Stimulated activated CD8-positive, alpha-beta memory T cell treated with anti-CD3 and anti-CD28 coated beads, Interleukin-15, amount 100 ng/mL, for 4 hours (primary cell): ENCODE data around the gene FLNB.
A peak's percentile ranks its signal among the peaks of the same experiment; 100 is the strongest.
"Not testable (repeated sequence)": the region's sequence is repeated elsewhere in the genome, so short reads cannot be mapped to it uniquely, and the experiment has no call there.

ENCODE experiments used
- DNase-seq, 2 donors: peaks; one replicate each; pipeline ENCODE4 v3.0.0-alpha.2; 2020; ENCODE audit warnings: low read depth in 2 of 2

The FLNB gene

DNA sequence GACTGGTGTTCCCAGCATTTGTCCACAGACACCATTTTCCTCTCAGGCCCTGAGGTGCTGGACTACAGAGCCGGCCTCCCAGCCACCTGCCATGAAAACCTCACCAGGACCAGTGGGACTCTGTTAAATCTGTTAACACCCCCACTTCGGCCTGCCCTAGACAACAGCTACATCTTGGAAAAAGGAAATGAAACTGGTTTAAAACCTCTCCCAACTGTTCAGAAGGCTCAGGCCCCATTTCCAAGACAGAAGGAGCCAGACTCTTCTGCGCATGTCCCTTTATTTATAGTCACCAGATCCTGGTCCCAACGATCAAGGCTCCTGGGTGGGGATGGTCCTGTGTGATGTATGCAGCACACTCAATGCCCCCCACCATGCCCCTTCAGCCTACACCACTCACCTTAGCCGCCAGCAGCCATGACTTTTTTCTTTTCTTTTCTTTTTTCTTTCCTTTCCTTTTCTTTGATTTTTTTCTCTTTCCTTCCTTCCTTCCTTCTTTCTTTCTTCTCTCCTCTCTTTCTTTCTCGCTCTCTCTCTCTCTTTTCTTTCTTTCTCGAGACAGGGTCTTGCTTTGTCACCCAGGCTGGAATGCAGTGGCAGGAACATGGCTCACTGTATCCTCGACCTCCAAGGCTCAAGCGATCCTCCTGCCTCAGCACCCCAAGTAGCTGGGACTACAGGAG, 25.5 kb upstream of the FLNB start:
- DNase-seq = no peak

DNA sequence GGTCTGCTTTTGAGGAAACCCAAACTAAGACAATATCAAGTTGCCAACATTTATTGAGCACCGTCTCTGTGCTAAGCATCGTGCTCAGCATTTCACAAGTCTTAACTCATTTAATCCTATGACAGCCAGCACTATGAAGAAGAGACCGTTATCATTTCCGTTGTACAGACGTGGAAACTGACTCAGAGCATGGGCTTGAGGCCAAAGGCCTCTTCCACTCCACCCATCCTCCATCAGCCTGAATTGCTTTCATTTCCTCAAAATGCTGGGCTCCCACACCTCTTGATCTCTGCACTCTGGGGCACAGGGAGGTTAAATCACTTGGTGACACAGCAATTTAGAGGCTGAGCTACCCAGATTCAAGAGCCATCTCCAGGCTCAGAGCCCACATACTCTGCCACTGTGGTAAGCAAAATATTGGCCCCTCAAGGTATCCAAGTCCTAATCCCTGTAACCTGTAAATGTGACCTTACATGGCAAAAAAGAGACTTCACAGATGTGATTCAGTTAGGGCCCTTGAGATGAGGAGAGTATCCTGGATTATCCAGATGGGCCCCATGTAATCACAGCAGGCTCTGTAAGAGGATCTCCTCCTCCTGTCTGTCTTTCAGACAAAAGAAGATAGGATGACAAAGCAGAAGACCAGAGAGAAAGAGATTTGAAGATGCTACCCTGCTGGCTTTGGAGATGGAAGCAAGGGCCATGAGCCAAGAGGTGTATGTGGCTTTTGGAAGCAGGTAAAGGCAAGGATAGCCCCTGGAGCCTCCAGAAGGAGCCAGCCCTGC, 24.3 kb upstream of the FLNB start:
- DNase-seq = peak in 1 of 2 donors; percentile 30

DNA sequence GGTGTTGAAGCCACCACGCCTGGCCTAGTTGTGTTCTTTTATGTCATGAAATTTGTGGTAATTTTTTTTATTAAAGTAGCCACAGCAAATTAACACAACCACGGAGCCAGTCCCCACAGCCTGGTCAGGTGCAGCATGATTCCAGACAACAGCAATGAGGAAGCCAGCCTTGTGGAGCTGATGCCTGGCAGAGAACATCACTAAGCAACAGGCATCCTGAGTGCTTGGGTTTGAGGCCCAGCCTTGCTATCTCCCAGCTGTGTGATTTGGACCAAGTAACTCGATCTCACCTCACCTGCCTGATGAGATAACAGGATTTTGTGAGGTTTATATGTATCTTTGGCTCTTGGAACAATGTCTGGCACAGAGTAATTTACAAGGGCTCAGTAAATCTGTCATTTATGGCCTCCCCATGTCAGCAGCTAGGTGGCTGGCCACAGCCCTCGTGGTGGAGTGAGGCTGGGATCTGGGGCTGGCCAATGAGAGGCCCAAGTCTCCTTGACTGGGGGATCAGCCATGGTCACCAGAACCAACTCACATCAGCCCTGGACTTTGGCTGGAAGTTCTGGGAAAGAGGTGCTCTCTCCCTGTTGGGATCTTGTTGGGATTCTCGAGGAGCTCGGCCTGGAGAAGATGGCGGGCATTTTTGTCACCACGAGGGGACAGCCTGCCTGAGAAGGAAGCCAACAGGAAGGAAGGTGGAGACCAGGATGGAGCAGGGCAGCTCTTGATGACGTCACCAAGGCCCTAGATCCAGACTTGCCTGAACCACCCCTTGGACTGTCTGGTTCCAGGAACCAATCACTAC, 22.8 kb upstream of the FLNB start:
- DNase-seq = no peak

DNA sequence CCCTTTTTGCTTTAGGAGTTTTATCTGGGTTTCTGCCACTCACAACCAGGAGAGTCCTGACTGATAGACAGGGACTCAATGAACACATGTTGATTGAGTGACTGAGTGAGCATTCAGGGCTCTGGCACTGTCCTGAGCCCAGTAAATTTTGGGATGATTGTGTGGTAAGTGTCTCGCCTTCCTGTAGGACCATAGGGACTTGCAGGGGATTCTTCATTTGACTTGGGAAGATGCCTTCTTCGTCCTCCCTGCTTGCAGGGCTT, 22.3 kb upstream of the FLNB start:
- no peak for DNase-seq

DNA sequence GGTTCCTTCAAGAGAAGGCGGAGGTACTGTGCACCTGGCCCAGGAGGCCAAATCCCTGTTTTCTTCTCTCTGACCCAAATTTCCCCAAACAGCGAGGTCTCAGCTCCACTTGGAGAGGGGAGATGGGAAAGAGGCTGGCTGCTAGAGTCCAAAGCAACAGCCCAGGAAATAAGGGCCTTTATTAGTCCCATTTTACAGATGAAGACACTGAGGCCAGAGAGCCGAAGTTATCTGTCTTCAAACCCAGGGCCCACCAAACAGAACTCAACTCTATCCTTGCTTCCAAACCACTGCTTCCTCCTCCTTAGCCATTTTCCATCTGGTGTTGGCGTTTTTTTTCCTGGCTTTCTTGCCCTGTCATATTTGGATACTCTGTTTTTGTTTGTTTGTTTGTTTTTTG, 22.0 kb upstream of the FLNB start:
- DNase-seq = no peak

DNA sequence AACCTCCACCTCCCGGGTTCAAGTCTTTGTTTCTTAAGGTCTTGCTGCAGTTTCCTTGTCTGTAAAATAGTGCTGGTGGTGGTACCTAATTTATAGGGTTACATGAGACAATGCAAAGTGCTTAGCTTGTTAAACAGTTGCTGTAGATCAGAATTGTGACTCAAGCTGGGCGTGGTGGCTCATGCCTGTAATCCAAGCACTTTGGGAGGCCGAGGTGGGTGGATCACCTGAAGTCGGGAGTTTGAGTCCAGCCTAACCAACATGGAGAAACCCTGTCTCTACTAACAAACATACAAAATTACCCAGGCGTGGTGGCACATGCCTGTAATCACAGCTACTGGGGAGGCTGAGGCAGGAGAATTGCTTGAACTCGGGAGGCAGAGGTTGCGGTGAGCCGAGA, 19.0 kb upstream of the FLNB start:
- not testable (repeated sequence) for DNase-seq

DNA sequence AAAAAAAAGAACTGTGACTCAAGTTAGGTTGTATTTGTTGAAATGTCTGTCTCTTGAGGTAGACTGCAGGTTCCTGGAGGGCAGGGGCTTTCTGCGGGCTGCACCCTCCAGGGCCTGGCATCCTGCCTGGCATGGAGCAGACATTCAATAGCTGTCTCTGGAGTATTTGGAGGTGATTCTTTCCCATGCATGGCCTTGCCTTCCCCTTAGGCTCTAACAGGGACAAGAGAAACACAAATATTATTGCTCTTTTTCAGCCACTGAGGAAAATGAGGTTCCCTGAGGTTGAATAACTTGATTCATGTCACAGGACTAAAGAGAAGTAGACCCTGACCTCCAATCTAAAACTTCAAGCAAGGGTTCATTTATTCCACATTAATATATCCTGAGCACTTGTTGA, 18.6 kb upstream of the FLNB start:
- no peak for DNase-seq

DNA sequence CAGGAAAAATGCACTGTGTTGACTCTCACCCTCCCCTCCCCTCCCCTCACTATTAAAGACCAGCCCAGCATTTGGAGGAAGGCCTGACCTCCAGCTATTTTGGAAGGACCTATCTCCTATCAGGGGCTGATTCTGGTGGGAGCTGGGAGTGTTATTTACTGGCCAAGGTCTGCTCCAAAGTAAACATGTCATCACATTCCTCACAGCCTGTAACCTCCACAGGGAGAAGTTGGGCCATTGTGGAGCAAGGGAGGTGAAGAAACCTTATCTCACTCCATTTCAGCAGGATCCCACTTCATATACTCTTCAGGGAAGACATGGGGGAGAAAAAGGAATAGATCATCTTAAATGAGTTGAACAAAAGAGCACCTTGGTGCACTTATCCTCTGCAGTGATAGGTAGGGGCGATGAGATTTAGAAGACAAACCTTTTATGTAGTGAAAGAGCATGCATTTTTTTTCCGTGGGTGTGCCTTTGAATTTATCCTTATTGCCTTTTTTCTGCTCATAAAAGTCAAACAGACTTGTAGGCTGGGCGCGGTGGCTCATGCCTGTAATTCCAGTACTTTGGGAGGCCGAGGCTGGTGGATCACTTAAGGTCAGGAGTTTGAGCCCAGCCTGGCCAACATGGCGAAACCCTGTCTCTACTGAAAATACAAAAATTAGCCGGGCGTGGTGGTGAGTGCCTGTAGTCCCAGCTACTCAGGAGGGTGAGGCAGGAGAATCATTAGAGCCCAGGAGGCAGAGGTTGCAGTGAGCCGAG, 15.6 kb upstream of the FLNB start:
- DNase-seq = no peak

DNA sequence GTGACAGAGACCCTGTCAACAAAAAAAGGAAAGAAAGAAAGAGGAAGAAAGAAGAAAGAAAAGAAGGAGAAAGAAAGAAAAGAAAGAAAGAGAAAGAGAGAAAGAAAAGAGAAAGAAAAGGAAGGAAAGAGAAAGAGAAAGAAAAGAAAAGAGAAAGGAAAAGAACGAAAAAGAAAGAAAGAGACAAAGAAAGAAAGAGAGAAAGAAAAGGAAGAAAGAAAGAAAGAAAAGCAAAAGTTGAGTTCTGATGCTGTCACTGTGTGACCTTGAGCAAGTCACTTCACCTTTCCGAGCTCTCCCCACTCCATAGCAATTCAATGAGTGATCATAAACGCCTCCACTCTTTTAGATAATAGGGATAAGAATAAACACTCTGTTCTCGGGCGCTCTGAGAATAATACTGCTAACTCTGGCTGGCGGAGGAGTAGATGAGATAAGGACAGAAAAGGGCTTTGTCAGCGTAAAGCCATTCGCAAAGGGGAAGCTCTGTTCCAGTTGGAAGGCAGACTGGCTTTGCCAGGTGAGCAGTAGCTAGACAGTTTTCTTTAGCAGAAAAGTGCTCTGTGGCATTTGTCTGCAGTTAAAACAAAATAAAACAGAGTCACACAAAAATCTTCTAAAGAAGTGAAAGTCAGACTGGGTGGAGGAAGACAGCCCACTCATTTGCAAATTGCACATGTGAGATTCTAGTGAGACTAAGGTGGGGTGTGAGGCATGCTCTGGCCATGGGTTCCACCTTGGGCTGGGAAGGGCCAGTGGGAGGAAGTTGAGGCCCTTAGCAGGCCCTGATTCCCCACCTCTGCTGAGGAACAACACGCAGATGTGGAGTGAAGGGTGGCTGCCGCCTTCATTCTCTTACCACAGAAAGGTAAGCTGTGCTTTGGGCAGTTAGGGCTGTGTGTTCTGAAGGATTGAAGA, 9.6 kb upstream of the FLNB start:
- no peak for DNase-seq

DNA sequence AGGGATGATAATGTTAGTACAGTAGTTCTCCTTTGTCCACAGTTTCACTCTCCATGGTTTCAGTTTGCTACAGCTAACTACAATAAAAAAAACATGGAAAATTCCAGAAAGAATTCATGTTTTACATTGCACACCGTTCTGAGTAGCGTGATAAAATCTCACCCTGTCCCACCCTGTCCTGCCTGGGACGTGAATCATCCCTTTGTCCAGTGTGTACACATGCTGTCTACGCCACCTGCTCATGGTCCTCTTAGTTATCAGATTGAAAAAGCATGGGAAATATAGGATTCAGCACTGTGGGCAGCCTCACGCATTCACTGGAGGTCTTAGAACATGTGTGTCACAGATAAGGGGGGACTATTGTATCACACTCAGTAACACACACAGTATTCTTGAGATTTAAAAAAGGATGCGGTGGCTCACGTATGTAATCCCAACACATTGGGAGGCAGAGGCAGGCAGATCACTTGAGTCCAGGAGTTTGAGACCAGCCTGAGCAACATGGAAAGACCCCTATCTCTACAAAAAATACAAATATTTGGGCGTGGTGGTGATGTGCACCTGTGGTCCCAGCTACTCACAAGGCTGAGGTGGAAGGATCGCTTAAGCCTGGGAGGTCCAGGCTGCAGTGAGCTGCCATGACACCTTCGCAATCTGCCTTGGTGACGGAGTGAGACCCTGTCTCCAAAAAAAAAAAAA, 8.7 kb upstream of the FLNB start:
- DNase-seq = no peak

DNA sequence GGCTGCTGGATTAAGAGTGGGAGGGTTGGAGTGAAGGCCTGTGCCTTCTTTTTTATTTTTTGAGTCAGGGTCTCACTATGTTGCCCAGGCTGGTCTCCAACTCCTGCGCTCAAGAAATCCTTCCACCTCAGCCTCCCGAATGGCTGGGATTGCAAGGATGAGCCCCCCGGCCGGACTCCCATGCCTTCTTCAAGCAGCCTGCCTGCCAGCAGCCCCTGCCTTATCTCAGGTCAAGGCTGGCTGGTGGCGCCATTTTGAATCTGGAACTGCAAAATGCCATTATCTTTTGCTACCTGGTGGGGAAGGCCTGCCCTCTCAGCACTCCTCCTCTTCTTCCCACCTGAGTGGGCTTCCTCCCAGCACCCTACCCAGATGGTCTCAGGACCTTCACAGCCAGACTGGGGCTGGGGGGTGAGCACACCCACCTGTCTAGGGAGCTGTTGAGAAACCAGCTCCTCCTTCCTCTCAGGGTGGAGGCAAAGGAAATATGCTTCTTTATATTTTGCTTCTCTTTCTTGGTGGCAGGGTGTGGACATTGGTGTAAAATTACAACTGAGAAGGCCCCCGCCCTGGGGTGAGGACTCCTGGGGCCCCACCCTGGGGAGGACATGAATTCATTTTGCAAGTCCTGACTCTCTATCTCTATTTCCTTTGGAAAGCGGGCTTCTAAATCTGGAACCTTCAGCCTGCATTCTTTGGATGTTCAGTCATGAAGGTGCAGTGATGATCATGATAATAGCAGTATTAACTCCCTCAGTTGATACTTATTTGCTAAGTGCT, 7.7 kb upstream of the FLNB start:
- no peak for DNase-seq

DNA sequence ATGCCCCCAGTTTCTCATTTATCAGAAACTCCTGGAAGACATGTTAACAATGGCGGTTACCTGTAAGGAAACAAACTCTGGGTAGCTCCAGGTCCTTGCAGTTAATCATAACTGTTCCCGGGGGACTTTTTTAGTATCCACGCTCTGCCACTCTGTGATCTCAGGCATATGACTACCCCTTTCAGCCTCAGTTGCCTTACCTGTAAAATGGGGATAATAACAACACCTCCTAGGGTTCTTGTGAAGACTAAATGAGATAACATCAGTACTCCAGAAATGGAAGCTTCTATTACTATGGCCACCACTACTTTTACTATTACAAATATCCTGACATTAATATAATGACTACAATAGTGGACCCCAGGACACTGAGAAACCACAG, 7.1 kb upstream of the FLNB start:
- DNase-seq = no peak

DNA sequence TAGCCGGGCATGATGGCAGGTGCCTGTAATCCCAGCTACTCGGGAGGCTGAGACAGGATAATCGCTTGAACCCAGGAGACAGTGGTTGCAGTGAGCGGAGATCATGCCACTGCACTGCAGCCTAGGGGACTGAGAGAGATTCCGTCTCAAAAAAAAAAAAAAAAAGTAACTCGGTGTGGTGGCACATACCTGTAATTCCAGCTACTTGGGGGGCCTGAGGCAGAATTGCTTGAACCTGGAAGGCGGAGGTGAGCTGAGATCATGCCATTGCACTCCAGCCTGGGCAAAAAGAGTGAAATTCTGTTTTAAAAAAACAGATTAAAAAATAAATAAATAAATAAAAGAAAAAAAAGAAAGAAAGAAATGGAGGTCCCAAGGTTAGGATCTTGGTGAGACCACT, 6.2 kb upstream of the FLNB start:
- no peak for DNase-seq

DNA sequence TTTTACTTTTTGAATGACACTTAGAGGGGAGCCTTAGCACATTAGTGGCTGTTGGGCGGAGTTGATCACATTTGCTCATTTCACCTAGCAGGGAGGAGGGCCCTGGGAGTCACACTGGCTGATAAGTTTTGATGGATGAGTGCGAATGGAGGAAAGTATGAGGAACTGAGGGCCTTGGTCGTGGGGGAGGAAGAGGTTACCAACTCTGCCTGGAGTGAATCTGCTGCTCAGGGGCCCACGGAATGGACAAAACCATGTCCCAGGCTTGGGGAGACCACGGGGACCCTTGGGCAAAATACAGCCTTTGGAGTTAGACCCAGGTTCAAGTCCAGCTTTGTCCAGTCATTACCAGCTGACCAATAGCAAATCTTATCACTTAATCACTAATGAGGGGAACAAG, 5.1 kb upstream of the FLNB start:
- DNase-seq = no peak

DNA sequence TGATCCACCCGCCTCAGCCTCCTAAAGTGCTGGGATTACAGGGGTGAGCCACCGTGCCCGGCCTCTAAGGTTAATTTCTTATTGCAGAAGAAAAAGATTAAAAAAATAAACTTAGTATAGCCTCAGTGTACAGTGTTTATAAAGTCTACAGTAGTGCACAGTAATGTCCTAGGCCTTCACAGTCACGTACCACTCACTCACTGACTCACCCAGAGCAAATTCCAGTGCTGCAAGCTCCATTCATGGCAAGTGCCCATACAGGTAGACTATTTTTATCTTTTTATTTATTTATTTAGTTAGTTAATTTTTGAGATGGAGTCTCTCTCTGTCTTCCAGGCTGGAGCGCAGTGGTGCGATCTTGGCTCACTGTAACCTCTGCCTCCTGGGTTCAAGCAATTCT, 3.2 kb upstream of the FLNB start:
- no peak for DNase-seq

DNA sequence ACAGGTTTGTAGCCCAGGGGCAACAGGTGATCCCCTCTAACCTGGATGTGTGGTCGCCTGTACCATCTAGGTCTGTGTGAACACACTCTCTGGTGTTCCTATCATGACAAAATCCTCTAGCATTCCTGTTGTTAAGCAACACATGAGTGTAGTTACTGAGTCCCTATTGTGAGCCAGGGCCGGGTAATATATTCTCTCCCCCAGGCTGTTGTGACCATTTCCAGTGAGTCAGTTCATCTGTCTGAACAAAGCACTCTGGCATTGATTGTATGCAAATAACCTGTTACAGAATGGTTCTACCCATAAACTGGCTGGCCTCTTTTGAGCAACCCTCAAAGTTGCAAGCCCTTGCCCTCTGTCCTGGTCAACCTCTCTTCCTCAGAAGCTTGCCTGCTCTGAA, 2.6 kb upstream of the FLNB start:
- no peak for DNase-seq

DNA sequence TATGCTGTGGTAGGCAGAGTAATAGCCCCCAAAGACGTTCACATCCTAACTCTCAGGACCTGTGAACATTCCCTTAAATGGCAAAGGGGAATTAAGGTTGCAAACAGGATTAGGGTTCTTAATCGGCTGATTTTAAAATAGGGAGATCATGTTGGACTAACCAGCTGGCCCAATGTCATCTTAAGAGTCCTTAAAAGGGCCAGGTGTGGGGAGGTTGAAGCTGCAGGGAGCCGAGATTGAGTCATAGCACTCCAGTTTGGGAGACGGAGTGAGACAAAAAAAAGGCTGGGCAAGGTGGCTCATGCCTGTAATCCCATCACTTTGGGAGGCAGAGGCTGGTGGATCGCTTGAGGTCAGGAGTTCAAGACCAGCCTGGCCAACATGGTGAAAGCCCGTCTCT, 1.6 kb upstream of the FLNB start:
- DNase-seq = no peak

DNA sequence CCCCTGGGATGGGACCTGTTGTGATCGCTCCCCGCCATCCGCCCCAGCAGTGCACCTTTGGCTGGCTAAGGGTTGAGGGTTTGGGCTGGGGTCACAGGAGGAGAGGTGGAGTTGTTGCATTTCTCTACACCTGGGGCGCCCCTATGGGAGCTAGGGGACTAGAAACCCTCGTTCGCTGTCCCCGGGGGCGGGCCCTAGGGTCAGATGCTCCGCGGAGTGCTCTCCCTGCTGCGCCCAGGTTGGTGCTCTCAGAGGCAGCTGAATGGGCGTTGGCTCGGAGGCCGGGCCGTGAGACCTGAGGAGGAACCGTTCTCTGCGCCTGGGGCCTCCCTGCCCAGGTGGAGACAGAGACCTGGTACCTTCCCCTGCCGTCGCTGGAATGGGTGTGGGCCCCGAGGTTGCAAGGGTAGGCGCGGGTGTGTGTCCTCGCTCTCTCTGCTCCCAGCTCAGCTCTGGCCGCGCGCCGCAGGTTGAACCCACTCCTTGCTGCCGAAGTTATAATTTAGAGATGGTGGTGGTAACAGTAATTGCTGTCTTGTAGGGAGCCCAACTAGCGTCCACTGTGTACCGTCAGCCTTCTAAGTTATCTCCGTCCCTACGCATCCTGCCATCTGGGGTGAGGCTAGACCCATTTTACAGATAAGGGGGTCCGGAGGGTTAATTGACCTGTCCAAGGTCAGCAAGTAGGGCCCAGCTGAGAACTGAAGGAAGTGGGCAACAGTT, 965 bp downstream of the FLNB start:
- peak in 1 of 2 donors; percentile 3 for DNase-seq
